ENCODE data around the gene RDM1. TPM values are rescaled to one million over a fixed set of nuclear protein-coding genes. Genes with fewer than 3 reads are reported as not detected.

The RDM1 gene
- total RNA-seq, 1 donor from 2014 or later = 1.7 TPM

DNA sequence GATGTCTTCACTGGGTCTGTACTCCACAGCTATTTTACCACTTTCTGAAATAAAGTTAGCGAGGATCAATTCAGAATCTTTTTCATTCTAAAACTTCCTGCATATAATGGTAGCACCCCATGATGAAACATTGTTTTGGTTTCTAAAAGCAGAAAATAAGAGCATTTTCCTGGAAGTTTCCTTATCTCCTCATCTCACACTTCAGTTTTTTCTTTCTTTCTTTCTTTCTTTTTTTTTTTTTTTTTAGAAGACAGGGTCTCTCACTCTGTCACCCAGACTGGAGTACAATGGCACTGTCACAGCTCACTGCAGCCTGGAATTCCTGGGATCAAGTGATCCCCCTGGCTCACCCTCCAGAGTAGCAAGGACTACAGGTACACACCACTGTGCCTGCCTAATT lies 10.3 kb downstream of the RDM1 start:
- H3K36me3 Mint-ChIP-seq (ENCODE audit: low read depth) = peaks cover 33% of the 10 kb centered on the region
- peaks cover 37% of the 10 kb centered on the region for H3K4me1 Mint-ChIP-seq (ENCODE audit: low read depth)
- no peaks in the 10 kb centered on the region for H3K27me3 Mint-ChIP-seq (ENCODE audit: insufficient read depth)
- no peak overlapping the region for H3K4me3 Mint-ChIP-seq
- intact Hi-C loops (cut with micrococcal nuclease) = no loop called here
- no peak for DNase-seq (ENCODE audit: low spot score)
- peak overlapping the region; percentile 41 for H3K27ac Mint-ChIP-seq
- H3K9me3 Mint-ChIP-seq = no peaks in the 10 kb centered on the region

DNA sequence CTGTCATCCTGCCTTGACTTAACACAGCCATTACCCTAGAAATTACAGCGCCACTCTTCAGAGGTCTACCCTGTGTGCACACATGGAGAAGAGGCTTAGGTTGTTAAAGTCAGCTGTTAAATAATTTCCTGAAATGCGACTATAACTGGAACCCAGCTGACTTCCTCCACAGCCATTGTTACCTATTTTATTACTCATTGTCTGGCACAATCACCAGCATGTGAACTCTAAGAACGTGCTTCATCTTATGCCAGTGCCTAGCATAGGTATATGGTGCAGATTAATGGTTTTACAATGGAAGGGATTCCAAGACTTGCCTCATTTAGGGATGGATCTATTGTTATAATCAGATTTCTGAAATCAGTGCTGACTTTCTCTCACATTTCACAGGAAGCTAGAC lies 11.9 kb downstream of the RDM1 start:
- intact Hi-C loops (cut with micrococcal nuclease) = no loop called here
- H3K27ac Mint-ChIP-seq = no peak overlapping the region
- DNase-seq (ENCODE audit: low spot score) = no peak
- peaks cover 44% of the 10 kb centered on the region for H3K4me1 Mint-ChIP-seq (ENCODE audit: low read depth)
- no peak overlapping the region for H3K4me3 Mint-ChIP-seq
- H3K27me3 Mint-ChIP-seq (ENCODE audit: insufficient read depth) = no peaks in the 10 kb centered on the region
- H3K9me3 Mint-ChIP-seq = no peaks in the 10 kb centered on the region
- H3K36me3 Mint-ChIP-seq (ENCODE audit: low read depth) = peaks cover 28% of the 10 kb centered on the region

DNA sequence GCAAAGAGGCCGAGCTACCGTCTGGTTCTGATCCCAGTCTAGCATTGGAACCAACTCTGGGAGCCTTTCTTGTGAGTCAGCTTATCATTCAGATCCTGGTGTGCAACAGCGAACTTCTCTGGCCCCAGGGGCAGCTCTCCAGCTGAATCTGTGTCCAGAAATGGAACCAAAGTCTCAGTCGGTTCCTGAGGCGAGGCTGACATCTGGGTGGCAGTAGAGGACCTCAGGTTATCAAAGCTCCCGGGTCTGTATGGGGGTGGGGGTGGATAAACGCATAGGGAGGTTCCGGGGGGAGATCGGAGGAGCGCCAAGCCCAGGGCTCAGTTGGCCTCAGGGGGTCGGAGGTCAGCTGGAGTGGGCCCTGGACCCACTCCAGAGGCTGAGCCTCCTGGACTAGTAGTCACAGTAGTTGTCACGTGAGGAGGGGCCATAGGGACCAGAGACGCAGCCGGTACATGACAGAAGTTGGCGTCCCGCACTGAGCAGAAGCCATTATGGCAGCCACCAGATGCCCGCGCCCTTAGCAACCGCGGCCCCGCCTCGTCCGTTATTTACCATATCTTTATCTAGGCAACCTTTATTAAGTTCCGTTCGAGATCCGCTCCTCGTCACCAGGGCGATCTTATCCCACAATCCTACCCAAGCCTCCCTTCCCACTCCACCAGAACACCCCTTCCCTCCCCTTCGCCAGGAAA lies 12.9 kb downstream of the RDM1 start:
- Mint-ChIP-seq H3K36me3 (ENCODE audit: low read depth) (peaks cover 27% of the 10 kb centered on the region), H3K4me1 (ENCODE audit: low read depth) (peaks cover 54% of the 10 kb centered on the region), H3K4me3 (no peak overlapping the region), H3K27me3 (ENCODE audit: insufficient read depth) (no peaks in the 10 kb centered on the region), H3K27ac (no peak overlapping the region), H3K9me3 (peaks cover 5% of the 10 kb centered on the region)
- no peak for DNase-seq (ENCODE audit: low spot score)
- intact Hi-C loops (cut with micrococcal nuclease) = no loop called here

DNA sequence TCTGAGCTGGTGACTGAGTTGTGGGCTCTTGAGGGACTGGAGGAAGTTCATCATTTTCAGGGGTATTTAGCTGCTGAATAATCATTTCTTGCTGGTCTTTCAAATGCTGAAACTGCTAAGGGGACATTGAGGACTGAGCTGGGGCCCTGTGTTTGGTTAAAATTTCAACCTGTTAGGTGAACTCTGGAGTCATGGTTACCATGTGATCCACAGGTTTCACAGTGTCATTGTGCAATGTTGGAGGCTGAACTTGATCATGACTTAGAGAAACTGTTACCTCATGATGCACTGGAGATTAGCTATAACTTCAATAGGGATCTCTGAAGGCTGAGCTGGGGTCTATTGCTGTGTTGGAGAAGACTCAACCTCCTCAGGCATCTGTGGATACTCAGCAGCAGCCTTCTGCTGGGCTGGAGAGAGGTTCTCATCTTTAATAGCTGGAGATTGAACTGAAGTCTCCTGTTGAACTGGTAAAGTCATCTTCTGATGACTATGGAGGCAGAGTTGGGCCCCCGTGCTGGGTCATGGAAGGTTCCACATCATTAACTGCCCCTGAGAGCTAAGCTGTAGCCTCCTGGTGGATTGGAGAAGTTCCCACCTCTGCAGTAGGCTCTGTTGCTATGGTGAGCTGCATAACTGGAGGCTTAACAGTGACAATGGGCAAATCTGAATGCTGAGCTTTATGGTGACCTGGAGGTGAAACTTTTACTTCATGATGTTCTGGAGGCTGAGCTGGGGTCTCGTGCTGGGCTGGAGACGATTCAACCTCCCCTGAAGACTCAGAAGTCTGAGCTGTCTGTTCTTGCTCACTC lies 15.2 kb downstream of the RDM1 start:
- H3K4me3 Mint-ChIP-seq = no peak overlapping the region
- no peak overlapping the region for H3K27ac Mint-ChIP-seq
- peaks cover 5% of the 10 kb centered on the region for H3K9me3 Mint-ChIP-seq
- intact Hi-C loops (cut with micrococcal nuclease) = no loop called here
- DNase-seq (ENCODE audit: low spot score) = no peak
- peaks cover 27% of the 10 kb centered on the region for H3K36me3 Mint-ChIP-seq (ENCODE audit: low read depth)
- H3K27me3 Mint-ChIP-seq (ENCODE audit: insufficient read depth) = no peaks in the 10 kb centered on the region
- peaks cover 43% of the 10 kb centered on the region for H3K4me1 Mint-ChIP-seq (ENCODE audit: low read depth)

DNA sequence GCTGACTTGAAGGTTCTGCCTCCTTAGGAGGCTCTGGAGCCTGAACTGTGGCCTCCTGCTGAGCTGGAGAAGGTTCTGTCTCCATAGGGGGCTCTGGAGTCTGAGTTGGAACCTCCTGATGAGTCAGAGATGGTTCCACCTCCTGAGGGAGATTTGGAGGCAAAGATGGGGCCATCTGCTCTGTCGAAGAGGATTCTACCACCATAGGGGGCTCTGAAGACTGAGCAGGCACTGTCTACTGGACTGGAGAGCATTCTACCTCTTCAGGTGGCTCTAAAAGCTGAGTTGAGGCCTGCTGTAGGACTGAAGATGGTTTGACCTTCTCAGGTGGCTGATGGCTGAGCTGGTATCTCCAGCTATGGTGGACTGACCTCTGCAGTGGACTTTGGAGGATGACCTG lies 16.2 kb downstream of the RDM1 start:
- Mint-ChIP-seq H3K36me3 (ENCODE audit: low read depth) (peaks cover 22% of the 10 kb centered on the region), H3K27me3 (ENCODE audit: insufficient read depth) (no peaks in the 10 kb centered on the region), H3K4me1 (ENCODE audit: low read depth) (peaks cover 33% of the 10 kb centered on the region), H3K4me3 (no peak overlapping the region), H3K9me3 (peaks cover 5% of the 10 kb centered on the region), H3K27ac (no peak overlapping the region)
- DNase-seq (ENCODE audit: low spot score) = no peak
- intact Hi-C loops (cut with micrococcal nuclease) = no loop called here

DNA sequence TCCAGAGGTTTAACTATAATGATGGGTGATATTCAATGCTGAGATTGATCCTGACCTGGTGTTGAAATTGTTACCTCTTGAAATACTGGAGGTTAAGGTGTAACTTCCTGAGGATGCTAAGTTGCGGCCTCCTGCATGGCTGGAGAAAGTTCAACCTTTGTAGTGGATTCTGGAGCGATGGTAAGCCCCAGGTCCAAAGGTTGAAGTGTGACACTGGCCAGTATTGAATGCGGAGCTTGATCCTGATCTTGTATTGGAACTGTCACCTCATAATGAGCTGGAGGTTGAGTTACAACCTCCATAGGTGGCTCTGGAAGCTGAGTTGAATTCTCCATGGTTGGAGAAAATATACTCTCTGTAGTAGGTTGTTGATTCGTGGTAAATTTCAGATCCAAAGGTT lies 17.0 kb downstream of the RDM1 start:
- no peaks in the 10 kb centered on the region for H3K27me3 Mint-ChIP-seq (ENCODE audit: insufficient read depth)
- no peak overlapping the region for H3K4me3 Mint-ChIP-seq
- peaks cover 22% of the 10 kb centered on the region for H3K36me3 Mint-ChIP-seq (ENCODE audit: low read depth)
- H3K4me1 Mint-ChIP-seq (ENCODE audit: low read depth) = peaks cover 35% of the 10 kb centered on the region
- intact Hi-C loops (cut with micrococcal nuclease) = no loop called here
- no peak for DNase-seq (ENCODE audit: low spot score)
- H3K27ac Mint-ChIP-seq = no peak overlapping the region
- peaks cover 5% of the 10 kb centered on the region for H3K9me3 Mint-ChIP-seq

DNA sequence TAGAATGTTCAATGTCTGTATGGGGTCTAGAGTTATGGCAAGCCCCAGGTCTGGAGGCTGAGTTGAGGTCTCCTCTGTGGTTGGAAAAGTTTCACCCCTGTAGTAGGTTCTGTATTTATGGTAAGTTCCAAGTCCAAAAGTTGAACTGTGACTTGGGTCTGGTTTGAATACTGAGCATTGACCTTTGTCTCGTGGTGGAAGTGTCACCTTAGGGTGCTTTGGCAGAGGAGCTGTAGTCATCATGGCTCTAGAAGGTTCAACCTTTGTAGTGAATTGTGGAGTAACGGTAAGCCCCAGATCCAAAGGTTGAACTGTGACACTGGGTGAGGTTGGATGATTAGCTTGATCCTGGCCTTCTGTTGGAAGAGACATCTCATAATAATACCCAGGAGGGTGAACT lies 17.6 kb downstream of the RDM1 start:
- Mint-ChIP-seq H3K9me3 (peaks cover 5% of the 10 kb centered on the region), H3K4me3 (no peak overlapping the region), H3K4me1 (ENCODE audit: low read depth) (peaks cover 31% of the 10 kb centered on the region), H3K36me3 (ENCODE audit: low read depth) (peaks cover 17% of the 10 kb centered on the region), H3K27me3 (ENCODE audit: insufficient read depth) (peaks cover 3% of the 10 kb centered on the region), H3K27ac (no peak overlapping the region)
- DNase-seq (ENCODE audit: low spot score) = no peak
- intact Hi-C loops (cut with micrococcal nuclease) = no loop called here

DNA sequence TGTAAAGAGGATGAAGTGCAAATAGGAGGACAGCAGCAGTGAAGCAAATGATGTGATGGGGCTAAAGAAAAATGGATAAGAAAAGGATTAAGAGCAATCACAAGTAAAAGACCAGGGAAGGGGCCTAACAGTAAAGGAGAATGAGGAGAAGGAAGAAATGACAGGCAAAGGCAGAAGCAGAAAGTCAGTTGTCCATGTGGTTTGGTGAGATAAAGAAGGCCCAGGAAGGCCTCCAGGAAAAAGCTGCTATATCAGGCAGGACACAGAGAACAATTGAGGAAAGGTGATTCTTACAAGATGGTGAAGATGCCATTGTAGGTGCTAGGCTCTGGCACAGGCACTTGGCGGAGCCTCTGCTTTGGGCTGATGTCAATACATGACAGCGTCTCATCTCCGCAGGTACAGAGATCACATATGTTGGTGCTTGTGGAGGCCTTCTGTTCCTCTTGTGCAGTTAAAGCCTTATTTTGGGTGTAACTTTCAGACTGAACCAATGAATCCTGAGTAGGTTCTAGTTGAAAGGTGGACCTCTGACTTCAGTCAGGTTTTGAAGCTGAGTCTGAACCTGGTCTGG lies 18.1 kb downstream of the RDM1 start:
- no peak for DNase-seq (ENCODE audit: low spot score)
- no peak overlapping the region for H3K27ac Mint-ChIP-seq
- H3K27me3 Mint-ChIP-seq (ENCODE audit: insufficient read depth) = peaks cover 3% of the 10 kb centered on the region
- H3K4me3 Mint-ChIP-seq = no peak overlapping the region
- peaks cover 5% of the 10 kb centered on the region for H3K9me3 Mint-ChIP-seq
- peaks cover 31% of the 10 kb centered on the region for H3K4me1 Mint-ChIP-seq (ENCODE audit: low read depth)
- intact Hi-C loops (cut with micrococcal nuclease) = no loop called here
- H3K36me3 Mint-ChIP-seq (ENCODE audit: low read depth) = peaks cover 14% of the 10 kb centered on the region

DNA sequence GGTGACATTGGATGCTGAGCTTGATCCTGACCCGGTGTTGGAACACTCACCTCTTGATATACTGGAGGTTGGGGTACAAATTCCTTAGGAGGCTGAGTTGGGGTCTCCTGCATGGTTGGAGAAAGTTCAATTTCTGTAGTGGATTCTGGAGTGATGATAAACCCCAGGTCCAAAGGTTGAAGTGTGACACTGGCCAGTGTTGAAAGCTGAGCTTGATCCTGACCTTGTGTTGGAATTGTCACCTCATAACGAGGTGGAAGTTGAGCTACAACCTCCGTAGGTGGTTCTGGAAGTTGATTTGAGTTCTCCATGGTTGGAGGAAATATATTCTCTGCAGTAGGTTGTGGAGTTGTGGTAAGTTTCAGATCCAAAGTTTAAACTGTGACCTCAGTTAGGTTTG lies 21.2 kb downstream of the RDM1 start:
- peaks cover 5% of the 10 kb centered on the region for H3K9me3 Mint-ChIP-seq
- H3K36me3 Mint-ChIP-seq (ENCODE audit: low read depth) = peaks cover 6% of the 10 kb centered on the region
- intact Hi-C loops (cut with micrococcal nuclease) = no loop called here
- H3K27me3 Mint-ChIP-seq (ENCODE audit: insufficient read depth) = peaks cover 5% of the 10 kb centered on the region
- H3K27ac Mint-ChIP-seq = no peak overlapping the region
- peaks cover 22% of the 10 kb centered on the region for H3K4me1 Mint-ChIP-seq (ENCODE audit: low read depth)
- DNase-seq (ENCODE audit: low spot score) = no peak
- no peak overlapping the region for H3K4me3 Mint-ChIP-seq

DNA sequence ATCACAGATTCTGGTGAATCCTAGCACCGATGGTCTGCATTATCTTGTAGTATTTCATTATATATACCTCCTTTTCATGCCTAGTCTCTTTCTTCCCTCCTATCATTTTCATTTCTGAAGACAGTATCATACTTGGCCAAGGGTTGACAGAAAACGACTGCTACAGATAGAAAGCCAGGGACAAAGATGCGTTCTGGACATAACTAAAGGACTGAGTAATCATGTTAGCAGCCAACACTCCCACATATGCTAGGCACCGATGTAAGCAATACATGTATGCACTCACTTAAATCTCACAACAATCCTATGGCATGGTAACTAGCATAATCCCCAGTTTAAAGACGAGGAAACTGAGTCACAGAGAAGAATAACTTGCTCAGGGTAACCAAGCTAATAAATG lies 22.9 kb downstream of the RDM1 start:
- intact Hi-C loops (cut with micrococcal nuclease) = no loop called here
- Mint-ChIP-seq H3K27ac (no peak overlapping the region), H3K27me3 (ENCODE audit: insufficient read depth) (peaks cover 5% of the 10 kb centered on the region), H3K36me3 (ENCODE audit: low read depth) (peaks cover 6% of the 10 kb centered on the region), H3K9me3 (no peaks in the 10 kb centered on the region), H3K4me1 (ENCODE audit: low read depth) (peaks cover 7% of the 10 kb centered on the region), H3K4me3 (no peak overlapping the region)
- DNase-seq (ENCODE audit: low spot score) = no peak

DNA sequence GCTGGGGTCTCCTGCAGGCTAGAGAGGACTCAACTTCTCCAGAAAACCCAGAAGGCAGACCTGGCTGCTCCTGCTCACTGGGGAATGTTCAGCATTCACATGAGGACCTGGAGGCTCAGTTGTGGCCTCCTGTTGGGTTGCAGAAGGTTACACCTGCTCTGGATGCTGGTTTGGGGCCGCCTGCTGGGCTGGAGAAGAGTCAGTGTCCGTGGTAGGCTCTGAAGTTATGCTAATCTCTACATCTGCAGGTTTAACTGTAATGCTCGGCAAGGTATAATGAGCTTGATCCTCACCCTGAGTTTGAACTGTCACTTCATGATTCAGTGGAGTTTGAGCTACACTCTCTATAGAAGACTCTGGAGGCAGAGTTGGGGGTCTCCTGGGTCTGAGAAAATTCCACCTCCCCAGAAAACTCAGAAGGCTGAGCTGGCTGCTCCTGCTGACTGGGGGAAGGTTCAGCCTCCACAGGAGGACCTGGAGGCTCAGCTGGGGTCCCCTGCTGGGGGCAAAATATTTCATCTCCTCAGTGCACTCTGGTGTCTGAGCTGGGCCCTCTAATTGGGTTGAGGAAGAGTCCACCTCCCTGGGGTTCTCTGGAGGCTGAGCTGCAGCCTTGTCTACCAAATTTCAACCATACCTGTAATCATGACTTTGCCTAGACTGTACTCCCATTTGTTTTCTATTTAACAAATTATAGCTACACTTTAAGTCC lies 23.5 kb downstream of the RDM1 start:
- intact Hi-C loops (cut with micrococcal nuclease) = no loop called here
- DNase-seq (ENCODE audit: low spot score) = no peak
- Mint-ChIP-seq H3K9me3 (no peaks in the 10 kb centered on the region), H3K4me3 (no peak overlapping the region), H3K27me3 (ENCODE audit: insufficient read depth) (peaks cover 5% of the 10 kb centered on the region), H3K4me1 (ENCODE audit: low read depth) (peaks cover 7% of the 10 kb centered on the region), H3K36me3 (ENCODE audit: low read depth) (peaks cover 4% of the 10 kb centered on the region), H3K27ac (no peak overlapping the region)

DNA sequence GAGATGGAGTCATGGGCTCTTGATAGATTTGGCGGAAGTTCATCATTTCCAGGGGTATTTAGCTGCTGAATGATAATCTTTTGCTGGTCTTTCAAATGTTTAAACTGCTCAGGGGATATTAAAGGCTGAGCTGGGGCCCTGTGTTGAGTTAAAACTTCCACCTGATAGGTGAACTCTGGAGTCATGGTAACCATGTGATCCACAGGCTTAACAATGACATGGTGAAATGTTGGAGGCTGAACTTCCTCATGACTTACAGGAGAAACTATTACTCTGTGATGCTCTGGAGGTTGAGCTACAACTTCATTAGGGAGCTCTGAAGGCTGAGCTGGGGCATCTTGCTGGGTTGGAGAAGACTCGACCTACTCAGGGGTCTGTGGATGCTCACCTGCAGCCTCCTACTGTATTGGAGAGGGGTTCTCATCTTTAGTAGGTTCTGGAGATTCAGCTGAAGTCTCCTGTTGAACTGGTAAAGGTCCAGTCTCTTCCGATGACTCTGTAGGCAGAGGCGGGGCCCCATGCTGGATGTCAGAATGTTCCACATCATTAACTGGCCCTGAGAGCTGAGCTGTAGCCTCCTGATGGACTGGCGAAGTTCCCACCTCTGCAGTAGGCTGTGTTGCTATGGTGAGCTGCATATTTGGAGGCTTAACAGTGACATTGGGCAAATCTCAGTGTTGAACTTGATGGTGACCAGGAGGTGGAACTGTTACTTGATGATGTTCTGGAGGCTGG lies 24.2 kb downstream of the RDM1 start:
- H3K36me3 Mint-ChIP-seq (ENCODE audit: low read depth) = peaks cover 3% of the 10 kb centered on the region
- DNase-seq (ENCODE audit: low spot score) = no peak
- H3K4me1 Mint-ChIP-seq (ENCODE audit: low read depth) = peaks cover 8% of the 10 kb centered on the region
- peaks cover 5% of the 10 kb centered on the region for H3K27me3 Mint-ChIP-seq (ENCODE audit: insufficient read depth)
- H3K4me3 Mint-ChIP-seq = no peak overlapping the region
- intact Hi-C loops (cut with micrococcal nuclease) = no loop called here
- no peaks in the 10 kb centered on the region for H3K9me3 Mint-ChIP-seq
- H3K27ac Mint-ChIP-seq = no peak overlapping the region

Data from activated T-helper 1 cell treated with anti-CD3 and anti-CD28 coated beads, Interleukin-12 subunit alpha, Interleukin-12 subunit beta, Interleukin-2, Interleukin-4 antibody, amounts not matched to agents 30 ng/mL and 10 ng/mL and 1 ng/mL, durations not matched to agents 14 hours and 24 hours and 36 hours (primary cell).